ENCODE results near the gene CHAC1.

The CHAC1 gene, protein sequence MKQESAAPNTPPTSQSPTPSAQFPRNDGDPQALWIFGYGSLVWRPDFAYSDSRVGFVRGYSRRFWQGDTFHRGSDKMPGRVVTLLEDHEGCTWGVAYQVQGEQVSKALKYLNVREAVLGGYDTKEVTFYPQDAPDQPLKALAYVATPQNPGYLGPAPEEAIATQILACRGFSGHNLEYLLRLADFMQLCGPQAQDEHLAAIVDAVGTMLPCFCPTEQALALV

DNA sequence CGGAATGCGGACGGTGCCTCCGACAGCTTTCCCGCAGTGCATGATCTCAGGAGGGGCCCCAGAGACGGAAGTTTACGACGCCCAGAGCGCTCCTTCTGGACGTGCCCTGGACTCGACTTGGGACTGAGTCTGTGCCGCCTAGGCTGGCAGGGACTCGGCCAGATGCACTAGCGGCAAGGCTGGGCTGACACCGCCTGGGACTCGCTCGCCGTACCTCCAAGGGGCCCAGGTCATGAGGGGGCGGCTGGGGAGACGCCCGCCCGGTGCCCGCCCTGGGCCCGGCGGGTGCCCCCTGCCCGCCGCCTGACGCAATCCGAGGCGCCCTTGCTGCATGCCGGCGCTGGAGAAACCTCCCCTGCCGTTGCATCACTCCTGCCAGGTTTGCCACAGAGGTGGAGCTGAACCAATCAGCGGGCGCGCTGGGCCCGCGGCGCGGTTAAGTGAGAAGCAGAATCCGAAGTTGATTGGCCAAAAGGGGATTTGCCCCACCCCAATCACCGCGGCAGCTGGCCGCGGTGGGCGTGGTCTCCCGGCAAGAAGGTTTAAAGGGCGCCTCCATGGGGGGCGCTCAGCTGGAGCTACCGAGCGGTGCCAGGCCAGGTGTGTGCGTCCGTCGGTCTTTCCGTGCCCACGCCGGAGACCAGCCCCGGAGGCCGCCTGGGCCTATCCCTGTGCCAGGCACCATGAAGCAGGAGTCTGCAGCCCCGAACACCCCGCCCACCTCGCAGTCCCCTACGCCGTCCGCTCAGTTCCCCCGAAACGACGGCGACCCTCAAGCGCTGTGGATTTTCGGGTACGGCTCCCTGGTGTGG lies at the start of gene CHAC1:
Gene CHAC1 (plus strand): TSS at position 571 of the 812 bp plus-strand sequence. CDS start 113 bp downstream, at position 684.
- DNase-seq, result peak; percentile 91

DNA sequence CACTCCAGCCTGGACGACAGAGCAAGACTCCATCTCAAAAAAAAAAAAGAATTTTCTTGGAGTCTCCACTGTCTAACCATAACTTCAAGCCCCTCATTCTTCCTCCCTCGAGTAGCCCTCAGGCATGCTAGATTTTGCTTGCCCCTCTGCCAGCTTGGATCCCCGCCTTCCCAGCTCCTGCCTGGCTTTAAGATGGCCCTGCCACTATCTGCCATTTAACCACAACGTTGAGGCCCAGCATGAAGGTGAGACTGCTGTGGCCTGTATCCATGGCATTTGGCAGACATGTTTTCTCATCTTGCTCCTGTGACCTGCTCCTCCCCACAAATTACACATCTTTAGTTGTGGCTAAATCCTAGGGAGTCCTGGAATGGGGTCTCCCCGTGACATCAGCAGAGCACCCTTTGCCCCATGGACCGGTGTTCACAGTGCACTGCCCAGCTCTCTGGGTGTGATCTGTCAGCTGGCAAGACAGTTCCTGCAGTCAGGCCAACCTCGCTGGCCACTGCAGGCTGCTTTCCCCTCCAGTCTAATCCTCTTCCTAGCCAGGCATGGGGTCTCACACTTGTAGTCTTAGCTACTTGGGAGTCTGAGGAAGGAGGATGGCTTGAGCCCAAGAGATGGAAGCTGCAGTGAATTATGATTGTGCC lies 48.6 kb upstream of the CHAC1 start:
- no peak for DNase-seq

DNA sequence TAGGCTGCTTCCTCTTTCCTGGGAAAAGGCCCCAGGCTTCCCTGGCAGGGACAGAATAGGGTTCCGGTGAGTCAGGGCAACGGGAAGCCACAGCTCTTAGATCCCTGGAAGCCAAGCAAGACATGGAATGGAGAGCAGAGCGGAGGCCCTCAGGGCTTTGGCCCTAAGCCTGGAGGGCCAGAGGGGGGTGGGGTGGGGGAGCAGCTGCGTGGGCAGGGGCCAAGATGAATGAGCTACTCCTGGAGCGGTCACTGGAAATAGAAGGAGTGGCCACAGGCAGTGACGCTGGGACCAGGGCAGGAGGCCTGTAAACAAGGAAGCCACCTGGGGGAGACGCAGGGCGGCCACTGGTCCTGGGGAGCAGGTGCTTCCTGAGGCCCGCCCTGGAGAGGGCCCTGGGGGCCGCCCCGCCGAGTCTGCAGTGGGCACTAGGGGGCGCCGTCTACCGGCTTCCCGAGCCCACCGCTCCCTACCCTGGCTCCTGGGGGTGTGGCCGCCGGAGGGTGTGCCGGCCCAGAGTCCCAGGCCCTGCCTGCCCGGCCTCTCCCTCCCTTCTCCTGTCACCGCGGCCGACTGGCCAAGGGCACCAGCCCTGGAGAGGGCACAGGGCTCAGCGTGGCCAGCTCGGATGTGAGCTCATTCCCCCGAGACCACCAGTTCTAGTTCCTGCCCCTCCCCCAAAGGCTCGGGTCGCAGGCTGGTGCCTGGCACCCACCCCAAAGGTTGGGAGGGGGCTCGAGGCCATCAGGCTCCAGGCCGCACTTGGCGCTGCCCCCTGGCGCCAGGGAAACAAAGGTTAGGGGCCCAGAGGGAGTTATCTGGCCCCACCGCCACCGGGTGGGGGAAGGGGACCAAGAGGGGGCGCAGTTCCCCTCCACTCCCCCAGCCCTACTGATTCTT lies 46.9 kb upstream of the CHAC1 start:
- DNase-seq, result peak; percentile 47

DNA sequence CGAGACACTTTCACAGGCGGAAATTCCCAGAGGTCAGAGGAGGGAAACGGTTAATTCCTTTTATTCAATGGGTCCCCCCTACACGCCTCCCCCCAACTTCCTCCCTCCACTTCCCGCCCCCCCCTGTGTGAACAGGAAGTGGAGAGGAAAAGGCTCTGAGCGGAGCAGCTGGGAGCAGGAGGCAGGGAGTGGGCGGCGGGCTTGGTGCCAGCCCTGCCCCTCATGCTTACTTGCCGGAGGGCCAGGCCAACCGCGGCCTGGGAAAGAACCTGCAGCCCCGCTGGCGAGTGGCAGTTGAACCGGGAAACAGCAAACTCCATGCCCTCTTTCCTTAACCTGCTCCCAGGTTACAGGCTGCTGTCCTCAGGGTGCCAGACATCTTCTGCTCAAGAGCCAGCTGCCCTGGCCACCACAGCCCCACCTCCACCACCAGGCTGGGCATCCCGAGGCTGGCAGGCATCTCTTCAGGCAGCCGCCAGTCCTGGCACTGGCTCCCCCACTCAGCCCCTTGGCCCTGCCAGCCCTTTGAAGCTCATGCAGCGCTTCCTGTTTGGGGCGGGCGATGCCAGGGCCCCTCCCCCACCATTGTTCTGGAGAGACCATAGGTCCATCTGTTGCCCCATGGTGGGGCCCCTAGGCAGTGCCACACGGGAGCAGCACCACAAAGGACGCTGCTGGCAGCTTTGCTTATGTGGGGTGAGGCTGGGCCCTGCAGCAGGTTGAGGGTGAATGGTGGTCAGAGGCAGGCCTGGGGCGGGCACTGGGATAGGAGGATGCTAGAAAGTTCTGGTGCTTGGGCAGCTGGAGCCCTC lies 46.1 kb upstream of the CHAC1 start:
- DNase-seq, result peak; percentile 52

DNA sequence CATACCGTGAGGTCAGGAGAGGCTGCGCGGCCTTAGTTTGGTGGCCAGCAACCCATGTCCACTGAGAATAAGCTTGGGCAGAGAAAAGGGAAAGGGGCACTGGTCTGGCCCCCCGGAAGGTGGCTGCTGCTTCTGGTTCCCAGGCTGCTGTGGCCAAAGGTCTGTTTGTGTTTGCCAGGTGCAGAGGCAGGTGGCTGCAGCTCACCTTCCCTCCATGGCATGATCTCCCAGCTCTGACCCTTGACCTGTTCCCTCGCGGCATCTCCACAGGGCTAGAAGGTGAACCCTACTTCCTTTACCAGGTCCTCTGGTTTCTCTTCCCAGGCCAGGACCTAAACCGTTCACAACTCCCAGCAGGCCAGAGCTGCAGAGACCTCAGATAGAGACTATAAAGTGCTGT lies 45.2 kb upstream of the CHAC1 start:
- DNase-seq, result no peak

DNA sequence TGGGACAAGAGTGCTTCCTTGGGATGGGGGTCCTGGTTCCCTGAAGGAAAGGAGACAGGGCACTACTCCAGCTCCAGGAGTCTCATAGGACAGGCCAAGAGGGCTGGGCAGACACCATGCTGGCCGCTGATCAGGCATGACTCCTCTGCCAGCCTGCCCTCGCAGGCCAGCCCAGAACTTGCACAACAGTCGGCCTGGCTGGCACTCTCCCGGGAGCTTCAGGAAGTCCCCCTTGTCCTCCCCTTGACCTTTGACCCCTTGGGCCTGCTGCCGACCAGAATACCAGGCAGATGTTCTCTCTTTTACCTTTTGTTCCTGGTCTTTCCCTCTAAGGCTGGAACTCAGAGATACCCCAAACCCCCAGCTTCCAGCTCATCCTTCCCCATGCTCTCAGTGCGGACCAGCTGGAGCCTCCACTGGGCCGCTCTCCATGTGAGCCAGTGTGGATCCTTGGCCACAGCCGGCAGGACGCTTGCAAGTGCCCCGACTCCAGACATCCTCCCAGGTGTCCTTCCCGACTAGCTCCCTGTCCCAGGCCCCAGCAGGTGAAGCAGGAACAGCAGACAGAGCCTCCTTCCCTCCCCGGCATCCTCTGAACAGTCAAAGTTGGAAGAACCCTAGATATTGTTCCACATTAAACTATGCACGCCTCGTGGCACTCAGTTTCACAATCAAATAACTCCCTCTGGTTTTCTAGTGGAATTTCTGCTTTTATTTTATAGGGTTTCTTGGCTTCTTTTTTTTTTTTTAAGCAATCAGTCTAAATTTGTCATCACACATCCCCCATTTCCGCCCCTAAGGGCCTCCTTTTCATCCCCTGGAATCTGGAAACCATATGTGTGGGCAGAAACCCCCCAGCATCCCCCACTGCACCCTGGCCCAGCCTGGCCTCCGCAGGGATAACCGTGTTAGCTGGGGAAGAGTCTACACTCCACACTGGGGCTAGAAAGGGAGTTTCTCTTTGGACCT lies 43.3 kb upstream of the CHAC1 start:
- DNase-seq, result peak; percentile 76

DNA sequence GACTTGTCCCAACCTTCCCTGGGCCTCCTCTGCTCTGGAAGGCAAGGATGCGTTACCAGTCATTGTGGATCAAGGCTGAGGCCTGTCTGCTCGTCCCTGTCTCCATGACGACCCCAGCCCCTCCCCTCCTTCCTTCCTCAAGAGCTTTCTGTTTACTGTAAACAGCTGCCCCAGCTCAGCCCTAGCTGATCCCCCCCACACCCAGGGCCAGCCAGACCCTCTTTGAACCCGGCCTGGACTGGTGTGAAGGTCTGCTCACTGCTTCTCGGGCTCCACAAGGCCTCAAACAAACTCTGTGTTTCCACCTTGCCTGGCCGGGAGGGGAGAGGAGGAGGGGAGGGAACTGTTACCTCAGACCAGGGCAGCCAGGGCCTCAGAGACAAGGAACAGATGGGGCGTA lies 42.1 kb upstream of the CHAC1 start:
- DNase-seq, result no peak

DNA sequence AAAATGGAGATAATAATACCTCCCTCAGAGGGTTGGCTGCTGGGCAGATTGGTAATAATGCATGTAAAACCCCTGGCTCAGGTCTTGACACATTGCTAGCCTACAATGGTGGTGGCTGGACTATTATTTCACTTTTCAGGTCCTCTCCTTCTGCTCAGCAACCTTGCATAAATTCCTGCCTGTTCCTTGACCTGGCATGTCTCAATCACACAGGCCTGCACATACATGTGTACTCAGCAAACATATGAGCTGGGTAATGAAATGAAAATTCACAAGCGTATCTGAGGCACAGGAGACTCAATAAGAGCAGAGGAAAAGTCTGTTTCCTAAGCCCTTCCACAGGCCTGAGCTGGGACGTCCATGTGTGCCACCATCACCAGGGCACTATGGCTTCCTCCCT lies 41.6 kb upstream of the CHAC1 start:
- no peak for DNase-seq

DNA sequence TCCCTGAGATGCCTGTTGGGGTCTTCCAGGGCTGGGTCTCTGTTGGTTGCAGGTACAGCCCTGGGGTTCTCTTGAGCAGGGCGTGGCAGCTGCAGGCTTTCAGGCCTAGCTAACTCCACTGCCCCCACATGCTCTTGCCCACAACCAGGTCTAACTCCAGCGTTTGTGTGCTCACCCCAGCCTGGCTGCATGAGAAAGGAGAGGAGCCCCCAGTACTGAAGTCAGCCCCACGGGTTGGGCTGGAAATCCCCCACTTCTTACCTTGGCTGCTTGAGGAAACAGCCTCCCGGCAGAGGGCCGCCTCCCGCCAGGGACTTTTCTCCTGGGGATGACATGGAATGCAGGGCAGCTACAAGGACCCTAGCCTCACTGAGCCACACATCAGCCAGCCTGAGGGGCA lies 40.8 kb upstream of the CHAC1 start:
- no peak for DNase-seq

DNA sequence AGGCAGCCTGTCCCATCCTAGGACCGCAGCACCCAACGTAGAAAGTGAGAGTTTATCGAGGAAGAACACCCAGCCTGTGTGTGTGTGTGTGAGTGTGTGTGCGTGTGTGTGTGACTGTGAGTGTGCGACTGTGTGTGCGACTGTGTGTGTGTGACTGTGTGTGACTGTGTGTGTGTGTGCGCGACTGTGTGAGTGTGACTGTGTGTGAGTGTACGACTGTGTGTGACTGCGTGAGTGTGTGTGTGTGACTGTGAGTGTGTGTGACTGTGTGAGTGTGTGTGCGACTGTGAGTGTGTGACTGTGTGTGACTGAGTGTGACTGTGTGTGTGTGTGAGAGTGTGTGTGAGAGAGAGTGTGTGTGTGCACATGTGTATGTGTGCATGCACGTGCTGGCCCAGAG lies 39.3 kb upstream of the CHAC1 start:
- no peak for DNase-seq

DNA sequence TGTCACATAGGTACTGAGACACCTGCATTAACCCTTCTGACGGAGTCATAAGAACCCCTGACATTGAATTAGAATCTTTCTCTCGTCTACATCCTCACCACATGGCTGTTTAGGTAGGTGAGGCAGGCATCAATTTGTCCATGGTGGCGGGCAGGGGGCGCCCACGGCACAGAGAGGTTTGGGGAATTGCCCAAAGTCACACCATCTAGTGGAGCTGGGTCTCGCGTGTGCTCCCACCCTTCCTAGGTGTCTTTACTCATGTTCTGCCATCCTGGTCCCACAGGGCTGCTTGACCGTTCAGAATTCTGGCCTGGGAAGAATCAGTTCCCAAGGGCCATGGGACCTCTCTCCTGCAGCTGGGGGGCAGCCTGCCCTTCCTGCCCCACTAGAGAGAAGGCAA lies 38.8 kb upstream of the CHAC1 start:
- DNase-seq, result no peak

DNA sequence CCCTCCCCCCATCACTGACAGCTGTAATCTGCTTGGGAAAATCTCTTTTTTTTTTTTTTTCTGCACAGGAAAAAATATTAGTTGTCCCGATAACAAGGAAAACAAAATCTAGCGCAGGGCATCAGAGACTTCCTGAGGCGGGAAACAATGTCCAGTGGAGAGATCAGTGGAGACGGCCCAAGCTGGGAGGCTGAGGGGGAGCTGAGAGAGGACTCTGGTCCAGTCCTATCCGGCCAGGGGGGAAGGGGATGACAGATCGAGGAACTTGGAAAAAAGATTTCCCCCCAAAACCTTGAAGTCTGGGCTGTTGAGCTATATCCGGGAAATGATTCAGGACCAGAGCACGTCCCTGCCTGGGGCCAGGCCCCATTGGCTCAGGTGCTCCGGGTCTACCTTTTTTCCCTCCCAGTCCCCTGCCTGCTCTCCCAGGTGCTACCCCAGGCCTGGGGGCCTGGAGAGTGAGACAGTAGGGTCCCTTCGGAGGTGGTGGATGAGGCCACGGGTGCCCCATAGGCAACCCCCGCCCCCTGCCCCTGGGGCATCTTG lies 38.1 kb upstream of the CHAC1 start:
- no peak for DNase-seq

DNA sequence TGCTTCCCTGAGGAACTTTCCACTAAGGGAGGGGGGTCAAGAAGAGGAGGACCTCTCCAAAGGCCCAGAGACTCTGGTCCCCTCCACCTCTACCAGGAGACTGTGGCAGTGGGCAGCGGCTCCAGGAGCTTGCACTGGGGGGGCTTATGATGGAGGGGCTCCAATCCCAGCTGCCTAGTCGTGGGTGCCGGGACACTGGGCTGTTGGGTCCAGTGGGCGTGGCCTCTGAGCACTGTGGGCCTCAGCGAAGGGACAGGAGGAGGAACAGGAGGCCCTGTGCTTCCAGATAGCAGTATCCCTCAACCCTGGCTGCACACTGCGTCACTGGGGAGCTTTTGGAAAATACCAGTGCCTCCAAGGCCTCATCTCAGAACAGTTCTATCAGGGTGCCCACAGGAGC lies 37.6 kb upstream of the CHAC1 start:
- DNase-seq, result no peak

DNA sequence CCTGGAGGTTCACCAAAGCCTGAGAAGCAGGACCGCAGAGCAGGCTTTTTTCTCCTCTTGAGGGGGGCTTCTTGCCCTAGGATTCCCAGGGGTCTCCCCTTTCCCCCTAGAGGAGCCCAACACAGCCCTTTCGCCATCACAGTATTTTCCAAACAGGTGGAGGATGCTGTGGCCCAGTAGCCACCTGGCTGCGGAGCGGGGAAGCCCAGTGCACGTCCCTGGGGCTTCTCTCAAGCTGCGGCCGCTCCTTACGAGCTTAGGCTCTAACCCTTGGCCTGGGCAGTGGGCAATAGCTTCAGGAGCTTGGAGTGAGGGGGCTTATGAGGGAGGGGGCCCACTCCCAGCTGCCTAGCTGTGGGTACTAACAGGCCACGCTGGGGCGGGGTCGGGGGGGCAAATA lies 35.7 kb upstream of the CHAC1 start:
- no peak for DNase-seq

DNA sequence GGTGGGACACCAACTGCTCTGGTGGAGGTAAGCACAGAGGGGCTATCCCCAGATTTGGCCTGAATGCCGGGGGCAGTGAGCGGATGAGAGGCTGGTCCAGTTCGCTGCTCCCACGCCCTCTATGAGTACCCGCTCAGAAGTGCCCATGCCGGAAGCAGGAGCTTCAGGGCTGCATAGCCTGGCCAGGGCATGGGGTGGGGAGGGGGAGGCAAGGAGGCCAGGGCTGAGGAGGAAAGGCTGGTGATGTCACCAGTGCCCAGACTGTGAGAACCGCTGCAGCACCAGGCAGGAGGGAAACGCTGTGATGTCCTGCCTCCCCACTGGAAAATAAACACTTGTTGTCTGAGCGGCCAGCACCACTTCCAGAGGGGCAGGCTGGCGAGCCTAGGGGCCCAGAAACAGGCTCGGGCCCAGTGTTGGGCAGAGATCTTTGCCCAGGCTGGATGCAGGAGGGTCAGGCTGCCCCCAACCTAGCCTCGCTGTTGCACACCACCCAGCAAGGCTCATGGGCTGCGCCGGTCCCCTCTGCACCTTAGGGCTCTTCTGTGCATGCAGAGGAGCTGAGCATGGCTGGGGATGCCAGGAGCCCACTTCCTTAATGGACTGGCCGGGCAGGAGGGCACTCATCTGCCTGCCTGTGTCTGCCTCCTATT lies 35.0 kb upstream of the CHAC1 start:
- no peak for DNase-seq

DNA sequence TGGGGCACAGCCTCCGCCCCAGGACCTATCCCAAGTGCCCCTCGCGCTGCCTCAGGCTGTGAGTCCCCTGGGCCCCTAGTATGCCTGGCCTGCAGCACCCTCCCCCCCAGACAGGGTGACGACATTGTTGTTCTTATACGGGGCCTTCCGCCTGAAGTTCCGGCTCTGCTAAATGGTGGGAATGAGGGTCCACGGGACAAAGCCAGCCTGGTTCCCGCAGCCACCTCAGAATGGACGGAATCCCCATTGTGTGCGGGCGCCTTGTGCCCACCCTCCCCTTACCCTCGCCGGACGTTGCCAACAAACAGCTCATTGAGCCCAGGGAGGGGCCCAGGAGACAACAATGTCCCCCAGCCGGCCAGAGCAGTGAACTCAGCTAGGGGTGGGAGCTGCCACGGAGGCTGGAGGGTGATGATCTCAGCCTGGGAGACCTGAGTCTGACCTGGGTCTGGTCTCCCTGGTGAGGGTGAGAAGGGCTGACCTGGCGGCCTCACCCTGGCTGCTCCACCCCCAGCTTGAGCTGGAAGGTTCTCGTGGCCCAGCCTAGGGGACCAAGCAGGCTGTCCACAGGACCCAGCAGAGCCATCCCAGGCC lies 34.4 kb upstream of the CHAC1 start:
- no peak for DNase-seq

DNA sequence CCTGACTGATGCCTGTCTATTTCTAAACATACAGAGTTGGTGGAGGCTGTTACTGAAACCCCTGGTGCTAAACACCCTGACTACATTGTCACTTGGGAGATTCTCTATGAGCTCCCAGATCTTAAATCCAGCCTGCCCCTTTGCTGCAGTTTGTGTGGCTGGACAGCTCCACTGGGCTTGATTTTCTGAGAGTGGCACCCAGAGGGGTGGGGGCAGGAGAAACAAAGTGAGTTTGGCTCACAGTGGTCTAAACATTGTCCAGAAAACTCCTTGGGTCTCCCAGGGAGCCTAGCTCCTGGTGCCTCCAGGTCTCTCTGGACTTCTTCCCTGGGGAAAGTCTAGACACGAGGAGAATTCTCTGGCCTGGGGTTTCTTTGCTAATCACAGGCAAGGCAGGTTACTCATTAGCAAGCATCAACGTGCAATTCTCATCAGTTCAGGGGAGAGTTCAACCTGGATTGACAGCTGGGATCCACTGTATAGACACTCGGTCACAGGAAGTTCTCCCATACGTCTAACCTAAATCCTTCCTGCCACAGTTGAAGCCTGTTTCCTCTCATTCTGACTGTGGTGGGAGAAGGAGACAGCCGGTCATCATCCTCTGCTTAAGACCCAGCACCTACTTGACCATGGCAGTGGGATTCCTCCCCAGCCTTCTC lies 31.2 kb upstream of the CHAC1 start:
- no peak for DNase-seq

DNA sequence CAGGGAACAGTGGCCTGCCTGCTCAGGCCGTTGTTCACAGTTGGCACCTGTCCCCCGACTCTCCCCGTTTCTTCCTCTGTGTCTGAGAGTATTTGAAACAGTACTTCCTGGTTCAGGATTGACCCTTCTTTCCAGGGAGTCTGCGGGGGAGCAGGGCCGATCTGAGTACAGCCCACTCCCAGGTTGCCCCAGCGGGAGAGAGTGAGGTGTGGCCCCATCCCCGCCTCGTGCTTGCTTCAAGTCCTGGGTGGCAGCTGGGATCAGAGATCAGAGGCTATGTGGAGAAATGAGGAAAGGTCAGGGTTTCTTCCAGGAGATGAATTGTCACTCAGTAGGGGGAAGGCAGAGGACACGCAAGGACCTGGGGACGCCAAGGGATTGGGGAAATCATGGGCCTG lies 30.7 kb upstream of the CHAC1 start:
- no peak for DNase-seq

DNA sequence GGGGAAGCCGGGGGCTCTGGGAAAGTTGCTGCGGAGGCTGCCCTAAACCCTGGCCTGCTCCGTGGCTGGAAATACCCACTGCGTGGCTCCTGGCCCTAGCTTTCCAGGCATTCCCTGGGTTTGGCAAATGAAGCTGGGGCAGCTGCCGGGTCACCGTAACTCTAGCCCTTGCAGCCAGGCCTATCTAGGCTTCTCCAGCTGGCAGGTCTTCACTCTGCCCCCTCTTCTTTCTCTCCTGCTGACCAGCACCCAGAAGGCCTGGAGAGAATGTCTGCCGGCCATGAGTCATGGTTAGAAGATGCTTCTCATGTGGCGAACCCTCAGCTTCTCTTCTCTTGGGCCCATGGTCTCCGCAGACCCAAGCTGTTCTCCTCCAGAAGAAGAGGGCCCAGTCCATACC lies 29.7 kb upstream of the CHAC1 start:
- DNase-seq, result no peak
